Measurements from ENCODE around the gene PRKCB.

DNA sequence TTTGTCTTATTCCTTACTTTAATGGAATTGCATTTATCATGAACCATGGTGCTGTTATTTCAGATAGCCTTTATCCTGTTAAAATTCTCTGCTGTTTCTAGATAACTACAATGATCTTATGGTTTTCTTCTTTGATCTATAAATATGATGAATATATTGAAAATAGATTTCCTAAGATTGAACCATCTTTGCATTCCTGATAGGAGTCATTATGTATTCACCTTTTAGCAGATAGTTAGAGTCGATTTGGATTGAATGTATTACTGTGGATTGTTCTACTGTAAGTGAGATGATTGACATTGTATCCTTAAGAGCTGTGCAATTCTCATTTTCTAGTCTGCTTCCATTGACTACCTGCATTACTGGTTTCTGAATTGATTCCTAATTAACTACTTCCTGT is 255.3 kb downstream of the PRKCB start:
- TF ChIP-seq, protein P1, sequence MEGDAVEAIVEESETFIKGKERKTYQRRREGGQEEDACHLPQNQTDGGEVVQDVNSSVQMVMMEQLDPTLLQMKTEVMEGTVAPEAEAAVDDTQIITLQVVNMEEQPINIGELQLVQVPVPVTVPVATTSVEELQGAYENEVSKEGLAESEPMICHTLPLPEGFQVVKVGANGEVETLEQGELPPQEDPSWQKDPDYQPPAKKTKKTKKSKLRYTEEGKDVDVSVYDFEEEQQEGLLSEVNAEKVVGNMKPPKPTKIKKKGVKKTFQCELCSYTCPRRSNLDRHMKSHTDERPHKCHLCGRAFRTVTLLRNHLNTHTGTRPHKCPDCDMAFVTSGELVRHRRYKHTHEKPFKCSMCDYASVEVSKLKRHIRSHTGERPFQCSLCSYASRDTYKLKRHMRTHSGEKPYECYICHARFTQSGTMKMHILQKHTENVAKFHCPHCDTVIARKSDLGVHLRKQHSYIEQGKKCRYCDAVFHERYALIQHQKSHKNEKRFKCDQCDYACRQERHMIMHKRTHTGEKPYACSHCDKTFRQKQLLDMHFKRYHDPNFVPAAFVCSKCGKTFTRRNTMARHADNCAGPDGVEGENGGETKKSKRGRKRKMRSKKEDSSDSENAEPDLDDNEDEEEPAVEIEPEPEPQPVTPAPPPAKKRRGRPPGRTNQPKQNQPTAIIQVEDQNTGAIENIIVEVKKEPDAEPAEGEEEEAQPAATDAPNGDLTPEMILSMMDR (IDR thresholded peaks at IDR 0.05) = no peak
- no peak for TF ChIP-seq POLR2A (IDR thresholded peaks at IDR 0.05)
